Subcutaneous adipose tissue (tissue), 4 donors: ENCODE measurements around the gene NYAP1. TPM values are rescaled to one million over a fixed set of nuclear protein-coding genes. Genes with fewer than 3 reads are reported as not detected.

Experiments
- total RNA-seq, 4 donors: library from RNA; depleted of rRNA; stranded (reverse); fragments of >200 nt; gene quantifications; one replicate each; pipeline ENCODE4 v1.1.0, GENCODE V29; 2016
- TF ChIP-seq, protein P1 (sequence below): fragments of 450-650 bp; IDR thresholded peaks from one replicate; pipeline ENCODE4 v1.5.1; 2016; ENCODE audit warnings: low read depth, mild to moderate bottlenecking, control low read depth, antibody characterized with exemption, moderate library complexity

The NYAP1 gene
- total RNA-seq, 4 donors from 2014 or later = 0.17 to 0.22 TPM; not detected in 2

DNA sequence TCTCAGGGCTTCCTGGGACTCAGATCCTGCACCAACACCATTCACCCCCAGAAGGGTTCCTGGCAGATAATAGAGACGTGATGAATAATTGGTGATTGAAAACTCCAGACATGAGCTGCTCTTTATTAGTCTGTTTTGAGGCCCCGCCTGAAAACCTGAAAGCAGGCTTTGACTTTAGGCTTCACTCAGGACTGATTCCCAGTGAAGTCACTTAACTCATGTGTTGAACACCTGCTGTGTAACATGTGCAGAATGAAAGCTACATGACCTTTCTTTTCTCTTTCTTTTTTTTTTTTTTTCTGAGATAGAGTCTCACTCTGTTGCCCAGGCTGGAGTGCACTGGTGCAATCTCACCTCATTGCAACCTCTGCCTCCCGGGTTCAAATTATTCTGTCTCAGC lies 28.5 kb upstream of the NYAP1 start:
- TF ChIP-seq, protein P1, sequence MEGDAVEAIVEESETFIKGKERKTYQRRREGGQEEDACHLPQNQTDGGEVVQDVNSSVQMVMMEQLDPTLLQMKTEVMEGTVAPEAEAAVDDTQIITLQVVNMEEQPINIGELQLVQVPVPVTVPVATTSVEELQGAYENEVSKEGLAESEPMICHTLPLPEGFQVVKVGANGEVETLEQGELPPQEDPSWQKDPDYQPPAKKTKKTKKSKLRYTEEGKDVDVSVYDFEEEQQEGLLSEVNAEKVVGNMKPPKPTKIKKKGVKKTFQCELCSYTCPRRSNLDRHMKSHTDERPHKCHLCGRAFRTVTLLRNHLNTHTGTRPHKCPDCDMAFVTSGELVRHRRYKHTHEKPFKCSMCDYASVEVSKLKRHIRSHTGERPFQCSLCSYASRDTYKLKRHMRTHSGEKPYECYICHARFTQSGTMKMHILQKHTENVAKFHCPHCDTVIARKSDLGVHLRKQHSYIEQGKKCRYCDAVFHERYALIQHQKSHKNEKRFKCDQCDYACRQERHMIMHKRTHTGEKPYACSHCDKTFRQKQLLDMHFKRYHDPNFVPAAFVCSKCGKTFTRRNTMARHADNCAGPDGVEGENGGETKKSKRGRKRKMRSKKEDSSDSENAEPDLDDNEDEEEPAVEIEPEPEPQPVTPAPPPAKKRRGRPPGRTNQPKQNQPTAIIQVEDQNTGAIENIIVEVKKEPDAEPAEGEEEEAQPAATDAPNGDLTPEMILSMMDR = no peak

DNA sequence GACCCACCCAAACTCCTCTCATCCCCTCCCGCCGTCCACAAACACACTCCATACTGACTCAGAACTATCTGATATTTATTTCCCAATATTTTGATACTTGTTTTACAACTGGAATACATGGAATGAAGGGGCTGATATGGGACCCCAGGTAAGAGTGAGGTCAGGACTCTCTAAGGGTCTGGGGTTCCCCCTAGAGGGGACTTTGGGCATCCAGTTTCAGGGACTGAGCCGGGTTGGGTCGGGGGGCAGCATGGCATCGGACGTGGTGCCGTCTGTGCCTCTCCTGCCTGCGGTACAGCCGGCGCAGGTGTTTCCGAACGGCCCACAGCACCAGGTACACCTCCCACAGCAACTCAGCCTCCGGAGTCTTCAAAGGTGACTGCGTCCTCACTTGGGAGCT lies 27.2 kb upstream of the NYAP1 start:
- TF ChIP-seq, protein P1 = no peak

DNA sequence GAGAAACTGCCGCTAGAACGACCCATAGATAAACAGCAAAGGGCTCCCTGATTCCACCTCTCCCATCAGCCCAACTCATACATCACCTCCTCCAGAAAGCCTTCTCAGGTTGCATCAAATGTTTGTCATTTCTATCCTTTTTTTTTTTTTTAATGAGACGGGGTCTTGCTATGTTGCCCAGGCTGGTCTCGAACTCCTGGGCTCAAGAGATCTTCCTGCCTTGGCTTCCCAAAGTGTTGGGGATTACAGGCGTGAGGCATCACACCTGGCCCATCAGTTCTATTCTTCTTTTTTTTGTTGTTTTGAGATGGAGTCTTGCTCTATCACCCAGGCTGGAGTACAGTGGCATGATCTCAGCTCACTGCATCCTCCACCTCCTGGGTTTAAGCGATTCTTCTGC lies 26.7 kb upstream of the NYAP1 start:
- TF ChIP-seq, protein P1 = no peak

DNA sequence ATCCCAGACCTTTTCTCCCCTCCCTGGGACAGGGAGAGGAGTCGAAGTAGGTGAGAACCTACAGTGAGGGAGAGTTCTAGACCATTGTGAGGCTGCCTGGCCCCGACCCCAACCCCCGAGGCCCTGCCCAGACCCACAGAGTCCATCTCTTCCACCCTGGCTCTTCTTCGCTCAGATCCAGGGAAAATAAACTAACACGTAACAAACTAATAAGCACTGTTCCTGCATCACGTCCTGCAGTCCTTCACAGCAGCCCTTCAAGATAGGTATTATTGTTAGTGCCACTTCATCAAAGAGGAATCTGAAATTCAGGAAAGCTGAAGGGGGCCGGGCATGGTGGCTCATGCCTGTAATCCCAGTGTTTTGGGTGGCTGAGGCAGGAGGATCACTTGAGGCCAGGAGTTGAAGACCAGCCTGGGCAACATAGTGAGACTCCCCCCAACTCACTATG lies 19.5 kb upstream of the NYAP1 start, which contains the start of gene SPACDR:
Gene SPACDR, minus strand, starts transcription at position 51 of the 451 bp plus-strand sequence. CDS start 235 bp downstream, outside the sequence.
- TF ChIP-seq, protein P1 = no peak

DNA sequence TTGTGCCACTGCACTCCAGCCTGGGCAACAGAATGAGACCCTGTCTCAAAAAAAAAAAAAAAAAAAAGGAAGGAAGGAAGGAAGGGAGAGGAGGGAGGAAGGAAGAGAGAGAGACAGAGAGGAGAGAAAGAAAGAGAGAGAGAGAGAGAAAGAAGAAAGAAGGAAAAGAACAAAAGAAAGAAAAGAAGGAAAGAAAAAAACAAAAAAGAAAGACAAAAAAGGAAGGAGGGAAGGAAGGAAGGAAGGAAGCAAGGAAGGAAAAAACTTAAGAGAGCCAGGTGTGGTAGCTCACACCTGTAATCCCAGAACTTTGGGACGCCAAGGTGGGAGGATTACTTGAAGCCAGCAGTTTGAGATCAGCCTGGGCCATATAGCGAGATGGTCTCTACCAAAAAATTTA lies 18.9 kb upstream of the NYAP1 start:
- TF ChIP-seq, protein P1 = no peak

DNA sequence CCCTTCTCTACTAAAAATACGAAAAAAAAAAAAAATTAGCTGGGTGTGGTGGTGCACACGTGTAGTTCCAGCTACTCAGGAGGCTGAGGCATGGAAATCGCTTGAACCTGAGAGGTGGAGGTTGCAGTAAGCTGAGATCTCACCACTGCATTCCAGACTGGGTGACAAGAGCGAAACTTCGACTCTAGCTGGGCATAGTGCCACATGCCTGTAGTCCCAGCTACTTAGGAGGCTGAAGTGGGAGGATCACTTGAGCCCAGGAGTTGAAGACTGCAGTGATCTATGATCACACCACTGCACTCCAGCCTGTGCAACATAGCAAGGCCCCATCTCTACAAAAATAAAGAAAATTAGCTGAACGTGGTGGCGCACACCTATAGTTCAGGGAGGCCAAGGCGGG lies 18.4 kb upstream of the NYAP1 start:
- TF ChIP-seq, protein P1 = no peak

DNA sequence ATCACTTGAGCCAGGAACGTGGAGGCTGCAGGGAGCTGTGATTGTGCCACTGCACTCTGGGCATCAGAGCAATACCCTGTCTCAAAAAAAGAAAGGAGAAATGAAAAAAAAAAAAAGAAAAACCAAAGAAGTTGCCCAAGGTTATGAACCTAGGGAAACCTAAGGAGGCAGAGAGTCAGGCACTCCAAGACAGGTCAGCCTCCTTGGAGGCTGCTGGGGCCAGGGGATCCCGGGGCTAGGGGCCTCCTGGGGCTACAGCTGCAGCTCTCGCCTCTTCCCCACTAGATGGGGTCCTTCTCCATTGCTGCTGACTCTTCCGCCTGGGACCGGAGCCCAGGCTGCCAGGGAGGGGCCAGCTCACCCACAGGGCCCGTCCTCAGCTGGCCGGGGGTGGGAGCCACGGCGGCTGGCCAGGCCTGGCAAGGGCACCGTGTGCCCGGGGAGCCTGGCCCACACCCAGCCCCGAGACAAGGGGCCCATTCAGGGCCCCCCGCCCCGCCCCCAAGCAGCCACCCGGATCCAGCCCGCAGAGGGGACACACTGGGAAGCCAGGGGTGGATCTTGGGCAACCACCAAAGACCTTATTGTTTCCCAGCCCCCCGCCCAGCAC lies 17.9 kb upstream of the NYAP1 start:
- TF ChIP-seq, protein P1 = no peak
